SK-N-MC (cell line): ENCODE results near the gene TMPRSS6.

Experiments
- DNase-seq: peaks from one replicate; pipeline ENCODE4 v3.0.0-alpha.2; 2011; ENCODE audit warnings: low read depth, low spot score
- H3K27ac ChIP-seq: fragments of 200-600 bp; sonication (generic); 2 replicates; pipeline ENCODE4 v1.5.1; 2016; ENCODE audit warnings: mixed run types
- H3K36me3 ChIP-seq: fragments of 200-600 bp; sonication (generic); 2 replicates; pipeline ENCODE4 v1.6.1; 2017; ENCODE audit warnings: antibody characterized with exemption, low read length, mixed read lengths; ENCODE audit not compliant: insufficient read depth
- H3K4me3 ChIP-seq: fragments of 200-600 bp; sonication (generic); 2 replicates; pipeline ENCODE4 v1.5.1; 2016
- H3K9ac ChIP-seq: fragments of 200-600 bp; sonication (generic); 2 replicates; pipeline ENCODE4 v1.8.0; 2017; ENCODE audit warnings: mixed run types, mixed read lengths; ENCODE audit not compliant: insufficient read length
- H3K9me3 ChIP-seq: fragments of 200-600 bp; sonication (generic); 2 replicates; pipeline ENCODE4 v1.6.1; 2017; ENCODE audit warnings: low read depth, mild to moderate bottlenecking, antibody characterized with exemption, low read length, moderate library complexity, mixed read lengths
- EZH2 ChIP-seq: fragments of 200-600 bp; sonication (generic); IDR thresholded peaks from one replicate; pipeline ENCODE4 v1.6.1; 2017; ENCODE audit warnings: antibody characterized with exemption
- FOXP2 ChIP-seq: optimal IDR thresholded peaks from 2 replicates; pipeline ENCODE3; 2011; ENCODE audit warnings: mild to moderate bottlenecking, moderate library complexity; ENCODE audit not compliant: insufficient read depth; ENCODE audit errors: extremely low read length, control extremely low read depth
- POLR2AphosphoS5 ChIP-seq: IDR thresholded peaks from 2 replicates; pipeline ENCODE4 v1.6.1; 2012; ENCODE audit warnings: mild to moderate bottlenecking, low read depth, low read length, borderline replicate concordance

TMPRSS6 gene

DNA sequence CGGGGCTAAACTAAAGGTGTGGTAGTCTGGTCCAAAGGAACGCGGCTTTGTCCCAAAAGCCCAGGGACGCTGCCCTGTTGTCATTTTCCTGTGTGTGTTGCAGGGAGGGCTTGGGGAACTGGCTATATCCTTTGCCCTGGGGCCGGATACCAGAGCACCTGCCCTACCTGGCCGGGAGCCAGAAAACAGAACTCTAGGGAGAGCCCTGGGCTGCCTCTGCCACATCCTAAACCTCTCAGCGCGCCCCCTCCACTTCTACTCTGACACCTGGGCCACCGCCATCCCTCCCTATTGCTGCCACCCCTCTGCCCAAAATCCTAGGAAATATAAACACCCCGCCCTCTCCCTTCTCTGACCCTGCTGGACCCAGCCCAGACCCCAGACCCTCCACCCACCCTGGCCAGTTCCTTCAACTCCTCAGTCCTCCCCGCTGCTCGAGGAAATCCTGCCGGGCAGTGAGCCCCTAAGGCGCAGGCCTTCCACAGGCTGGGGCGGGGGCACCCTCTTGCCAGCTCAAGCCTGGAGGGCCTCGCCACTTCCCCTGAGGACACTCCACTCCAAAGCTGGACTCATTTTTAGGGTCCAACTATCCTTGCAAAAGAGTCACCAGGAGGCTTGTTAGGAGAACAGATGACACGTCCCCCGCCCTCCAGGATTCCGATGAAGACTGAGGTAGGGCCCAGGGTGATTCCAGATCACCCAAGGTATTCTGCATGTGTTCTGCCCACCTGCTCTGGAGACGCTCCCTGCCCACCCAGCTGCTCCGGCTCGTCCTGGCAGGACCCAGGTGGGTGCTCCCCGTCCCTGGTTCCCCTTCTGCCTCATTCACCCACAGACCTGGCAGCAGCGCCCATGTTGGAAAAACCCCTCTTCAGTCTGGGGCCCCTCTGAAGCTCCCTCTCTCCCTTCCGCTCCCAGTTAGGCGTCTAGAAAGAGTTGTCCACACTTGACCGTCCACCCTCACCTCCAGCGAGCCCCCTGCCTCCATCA lies 45.8 kb downstream of the TMPRSS6 start:
- Histone ChIP-seq H3K27ac (no peak overlapping the region), H3K36me3 (no peaks in the 10 kb centered on the region), H3K9me3 (no peaks in the 10 kb centered on the region), H3K9ac (no peak overlapping the region), H3K4me3 (no peak overlapping the region)
- no peak for TF ChIP-seq POLR2AphosphoS5
- no peak for TF ChIP-seq FOXP2
- TF ChIP-seq EZH2: no peak
- no peak for DNase-seq

DNA sequence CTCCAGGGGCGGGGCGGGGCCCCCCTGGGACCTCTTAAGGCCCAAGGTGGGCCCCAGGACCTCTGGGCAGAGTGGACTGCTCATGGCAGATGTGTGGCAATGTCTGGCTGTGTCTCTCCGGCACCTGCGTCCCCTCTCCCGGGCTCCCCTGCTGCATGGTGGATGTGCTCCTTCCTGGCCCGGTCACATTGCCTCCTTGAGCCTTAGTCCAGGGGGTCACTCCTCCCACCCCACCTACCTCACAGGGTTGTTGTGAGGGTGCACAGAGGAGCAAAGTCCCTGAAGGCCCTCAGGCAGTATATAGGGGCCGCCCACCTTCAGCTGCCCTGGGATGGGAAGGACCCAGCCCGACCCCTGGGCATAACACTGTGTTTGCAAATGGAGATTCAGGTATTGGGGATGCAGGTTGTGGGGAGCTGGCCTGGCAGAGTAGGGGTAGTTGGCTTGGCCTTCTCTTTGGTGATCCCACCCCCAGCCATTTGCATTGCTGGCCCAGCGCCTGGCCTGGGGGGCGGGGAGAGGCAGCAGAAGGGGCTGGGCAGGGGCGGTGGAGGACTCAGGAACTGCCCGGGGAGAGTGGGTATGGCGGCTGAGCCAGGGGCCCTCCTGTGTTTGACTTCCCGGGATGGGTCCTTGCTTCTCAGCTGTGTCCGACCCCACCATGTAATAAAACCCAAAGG lies 46.7 kb downstream of the TMPRSS6 start:
- Histone ChIP-seq H3K9ac (no peak overlapping the region), H3K36me3 (no peaks in the 10 kb centered on the region), H3K4me3 (no peak overlapping the region), H3K9me3 (no peaks in the 10 kb centered on the region), H3K27ac (no peak overlapping the region)
- no peak for DNase-seq
- TF ChIP-seq EZH2 (no peak), POLR2AphosphoS5 (no peak), FOXP2 (no peak)

DNA sequence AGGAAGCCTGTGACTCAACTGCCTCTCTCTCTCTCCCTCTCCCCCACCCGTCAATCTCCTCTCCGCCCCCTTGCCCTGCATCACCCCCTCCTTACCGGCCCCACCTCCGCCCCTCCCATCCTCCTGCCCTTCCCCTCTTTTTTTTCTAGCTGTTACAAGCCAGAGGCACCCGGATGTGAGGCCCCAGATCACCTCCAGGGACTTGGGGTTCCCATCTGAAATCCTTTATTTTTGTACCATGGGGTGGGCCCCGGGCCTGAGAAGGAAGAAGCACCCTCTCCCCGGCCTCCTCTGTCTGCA lies 47.2 kb downstream of the TMPRSS6 start:
- no peak for TF ChIP-seq EZH2
- TF ChIP-seq FOXP2: no peak
- TF ChIP-seq POLR2AphosphoS5: no peak
- no peak overlapping the region for H3K27ac ChIP-seq
- H3K36me3 ChIP-seq: no peaks in the 10 kb centered on the region
- no peaks in the 10 kb centered on the region for H3K9me3 ChIP-seq
- H3K4me3 ChIP-seq: no peak overlapping the region
- no peak for DNase-seq
- no peak overlapping the region for H3K9ac ChIP-seq

DNA sequence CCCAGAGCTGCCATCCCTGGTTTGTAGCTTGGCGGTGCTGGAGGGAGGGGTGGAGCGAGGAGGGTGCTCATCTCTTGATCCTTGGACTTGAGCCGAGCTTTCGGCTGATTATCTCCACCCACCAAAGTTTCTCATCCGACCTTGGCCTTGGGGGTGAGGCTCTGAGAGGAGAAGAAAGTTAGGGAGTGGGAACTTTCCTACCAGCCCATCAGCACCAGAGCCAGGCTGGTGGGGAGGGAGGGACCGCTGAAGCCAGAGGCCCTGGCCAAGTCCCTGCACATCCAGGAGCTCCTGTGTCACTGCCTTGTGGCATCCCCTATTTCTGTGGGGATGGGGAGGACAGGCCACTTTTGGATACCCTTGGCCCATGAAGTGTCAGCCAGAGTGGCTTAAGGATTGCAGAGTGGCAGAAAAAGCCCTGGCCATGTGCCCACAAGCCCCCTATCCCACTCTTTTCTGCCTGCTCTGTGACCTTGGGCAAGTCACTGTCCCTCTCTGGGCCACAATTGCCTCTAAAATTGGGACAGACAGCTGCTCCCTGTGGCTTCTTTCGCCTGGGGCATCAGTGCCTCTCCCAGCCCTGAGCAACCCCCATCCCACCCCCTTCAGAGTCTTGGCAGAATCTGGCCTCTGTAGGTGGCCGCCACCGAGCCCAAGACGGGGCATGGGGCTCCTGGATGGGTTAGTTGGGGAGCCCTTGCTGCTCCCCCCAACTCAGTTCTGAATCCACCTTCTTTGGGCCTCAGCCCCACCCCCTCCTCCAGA lies 47.7 kb downstream of the TMPRSS6 start:
- H3K36me3 ChIP-seq: no peaks in the 10 kb centered on the region
- TF ChIP-seq POLR2AphosphoS5 (no peak), EZH2 (no peak), FOXP2 (no peak)
- H3K4me3 ChIP-seq: no peak overlapping the region
- no peak overlapping the region for H3K9ac ChIP-seq
- H3K27ac ChIP-seq: no peak overlapping the region
- no peaks in the 10 kb centered on the region for H3K9me3 ChIP-seq
- DNase-seq: no peak

DNA sequence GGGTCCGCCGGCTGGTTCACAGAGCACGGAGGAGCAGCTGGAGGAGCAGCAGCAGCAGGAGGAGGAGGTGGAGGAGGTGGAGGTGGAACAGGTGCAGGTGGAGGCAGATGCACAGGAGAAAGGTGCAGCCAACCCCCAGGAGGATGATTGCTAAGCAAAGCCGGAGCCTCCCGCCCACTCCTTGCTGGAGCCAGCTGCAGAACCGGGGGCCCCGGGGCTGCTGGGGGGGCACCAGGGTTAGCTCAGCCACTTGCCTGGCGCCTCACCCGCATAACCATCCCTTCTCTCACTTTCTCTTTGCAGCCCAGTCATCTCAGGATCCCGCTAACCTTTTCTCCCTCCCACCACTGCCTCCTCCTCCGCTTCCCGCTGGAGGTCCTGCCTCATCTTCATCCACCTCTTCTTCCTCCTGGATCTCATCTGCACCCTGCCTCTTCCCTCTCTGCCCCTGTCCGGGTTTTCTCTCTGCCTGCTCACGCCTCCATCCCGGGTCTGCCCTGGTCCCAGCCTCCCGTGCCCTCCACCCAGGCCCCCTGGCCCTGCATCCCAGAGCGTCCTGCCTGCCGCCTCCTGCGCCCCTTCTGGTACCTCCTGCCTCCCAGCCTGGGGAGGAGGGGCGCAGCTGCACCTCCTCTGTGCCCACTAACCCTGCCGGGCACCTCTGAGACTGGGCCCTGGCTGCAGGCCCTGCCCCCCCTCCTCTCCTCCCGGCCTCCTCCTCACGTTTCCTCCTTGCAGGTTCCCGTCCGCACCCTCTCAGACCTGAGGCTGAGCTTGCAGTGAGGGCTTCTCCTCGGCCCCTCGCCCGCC lies 48.5 kb downstream of the TMPRSS6 start:
- TF ChIP-seq POLR2AphosphoS5: no peak
- no peak for TF ChIP-seq FOXP2
- TF ChIP-seq EZH2: no peak
- no peaks in the 10 kb centered on the region for H3K9me3 ChIP-seq
- DNase-seq: no peak
- no peak overlapping the region for H3K9ac ChIP-seq
- no peak overlapping the region for H3K27ac ChIP-seq
- H3K4me3 ChIP-seq: no peak overlapping the region
- no peaks in the 10 kb centered on the region for H3K36me3 ChIP-seq

DNA sequence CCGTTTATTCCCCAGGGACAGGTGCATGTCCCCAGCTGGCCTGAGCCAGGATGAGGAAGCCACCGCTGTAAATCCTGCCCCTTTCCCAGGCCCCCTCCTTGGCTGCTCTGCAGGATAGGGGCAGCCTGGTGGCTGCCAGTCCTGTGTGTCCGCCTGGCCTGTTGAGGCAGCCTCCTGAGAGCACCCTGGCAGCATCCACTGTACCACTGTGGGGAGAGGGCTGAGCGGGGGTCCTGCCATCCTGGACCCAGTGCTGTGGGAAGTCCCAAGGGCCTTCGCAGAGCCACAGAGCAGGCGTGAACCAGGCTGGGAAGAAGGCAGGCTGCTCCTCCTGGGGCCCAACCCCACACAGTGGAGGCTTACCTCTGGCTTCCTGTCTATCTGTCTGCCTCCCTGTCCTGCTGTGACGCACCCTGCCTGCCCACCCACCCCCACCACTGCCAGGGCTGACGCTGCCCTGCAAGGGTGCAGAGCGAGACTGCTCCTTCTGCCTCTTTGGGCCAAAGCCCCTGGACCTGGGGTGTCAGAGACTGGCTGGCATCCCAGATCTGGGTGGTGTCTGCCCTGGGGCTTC lies 49.5 kb downstream of the TMPRSS6 start:
- no peaks in the 10 kb centered on the region for H3K9me3 ChIP-seq
- H3K36me3 ChIP-seq: no peaks in the 10 kb centered on the region
- no peak overlapping the region for H3K4me3 ChIP-seq
- no peak for TF ChIP-seq EZH2
- TF ChIP-seq POLR2AphosphoS5: no peak
- TF ChIP-seq FOXP2: no peak
- H3K9ac ChIP-seq: no peak overlapping the region
- no peak for DNase-seq
- no peak overlapping the region for H3K27ac ChIP-seq

DNA sequence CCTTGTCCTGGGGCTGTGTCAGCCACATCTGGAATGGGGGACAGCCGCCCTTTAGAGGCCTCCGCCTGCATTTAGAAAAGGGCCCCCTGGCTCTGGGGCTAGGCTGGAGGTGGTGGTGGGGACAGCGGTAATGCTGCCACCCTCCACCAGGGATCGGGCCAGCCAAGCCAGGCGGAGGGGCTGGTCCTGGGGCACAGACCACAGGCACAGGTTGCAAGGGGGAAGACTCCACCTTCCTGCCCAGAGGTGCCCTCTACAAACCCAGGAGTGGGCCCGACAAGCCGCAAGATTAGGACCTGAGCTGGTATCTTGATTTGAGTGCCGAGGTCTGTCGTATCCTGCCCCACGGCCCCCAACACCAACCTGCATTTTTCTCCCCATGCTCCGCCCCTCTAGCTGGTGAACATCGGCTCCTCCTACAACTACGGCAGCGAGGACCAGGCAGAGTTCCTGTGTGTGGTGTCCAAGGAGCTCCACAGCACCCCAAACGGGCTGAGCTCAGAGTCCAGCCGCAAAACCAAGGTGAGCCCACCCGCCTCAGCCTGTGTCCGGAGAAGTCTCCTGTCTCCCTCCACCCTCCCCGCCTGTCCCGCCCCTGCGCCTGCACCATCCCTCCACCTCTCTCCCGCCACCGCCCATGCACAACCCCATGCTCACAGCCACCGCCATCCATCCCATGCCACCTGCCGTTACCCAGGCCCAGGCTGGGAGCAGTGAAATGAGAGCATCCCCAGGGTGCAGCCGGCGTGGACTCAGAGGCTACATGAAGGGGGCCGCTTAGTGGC lies 50.4 kb downstream of the TMPRSS6 start:
- no peak overlapping the region for H3K27ac ChIP-seq
- TF ChIP-seq FOXP2 (no peak), EZH2 (no peak), POLR2AphosphoS5 (no peak)
- no peaks in the 10 kb centered on the region for H3K36me3 ChIP-seq
- no peaks in the 10 kb centered on the region for H3K9me3 ChIP-seq
- H3K4me3 ChIP-seq: no peak overlapping the region
- no peak overlapping the region for H3K9ac ChIP-seq
- DNase-seq: no peak
